TTC549 (cell line): ENCODE measurements around the gene ERP44.
"Not testable (repeated sequence)": the region's sequence is repeated elsewhere in the genome, so short reads cannot be mapped to it uniquely, and the experiment has no call there.

Experiments used
- FAIRE-seq: peaks from 2 replicates; lab custom pipeline; 2012; peaks lifted over from hg19 to GRCh38; lab: Jason Lieb, UNC

Gene ERP44

DNA sequence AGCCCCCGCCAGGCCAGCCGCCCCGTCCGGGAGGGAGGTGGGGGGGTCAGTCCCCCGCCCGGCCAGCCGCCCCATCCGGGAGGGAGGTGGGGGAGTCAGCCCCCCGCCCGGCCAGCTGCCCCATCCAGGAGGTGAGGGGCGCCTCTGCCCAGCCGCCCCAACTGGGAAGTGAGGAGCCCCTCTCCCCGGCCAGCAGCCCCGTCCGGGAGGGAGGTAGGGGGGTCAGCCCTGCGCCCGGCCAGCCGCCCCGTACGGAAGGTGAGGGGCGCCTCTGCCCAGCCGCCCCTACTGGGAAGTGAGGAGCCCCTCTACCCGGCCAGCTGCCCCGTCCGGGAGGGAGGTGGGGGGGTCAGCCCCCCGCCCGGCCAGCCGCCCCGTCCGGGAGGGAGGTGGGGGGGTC is 30.8 kb downstream of the ERP44 start:
- not testable (repeated sequence) for FAIRE-seq

DNA sequence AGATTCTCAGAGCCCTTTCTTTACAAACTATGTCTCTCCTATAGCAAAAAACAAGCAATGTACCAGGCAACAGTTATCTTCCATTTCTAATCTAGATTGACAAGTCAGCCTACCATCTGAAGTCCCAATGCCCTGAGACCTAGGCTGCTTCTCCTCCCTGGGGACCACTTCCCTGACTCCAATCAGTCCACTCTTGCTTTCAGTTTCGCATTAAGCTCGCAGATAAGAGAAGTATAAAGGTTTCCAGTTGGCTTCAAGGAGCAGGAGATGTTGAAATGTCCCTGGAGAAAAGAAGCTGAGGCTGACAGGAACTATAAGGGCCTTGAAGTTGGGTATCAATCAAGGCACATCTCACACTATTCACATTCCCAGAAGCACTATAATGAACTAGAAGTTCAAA is 32.3 kb downstream of the ERP44 start:
- FAIRE-seq: no peak

DNA sequence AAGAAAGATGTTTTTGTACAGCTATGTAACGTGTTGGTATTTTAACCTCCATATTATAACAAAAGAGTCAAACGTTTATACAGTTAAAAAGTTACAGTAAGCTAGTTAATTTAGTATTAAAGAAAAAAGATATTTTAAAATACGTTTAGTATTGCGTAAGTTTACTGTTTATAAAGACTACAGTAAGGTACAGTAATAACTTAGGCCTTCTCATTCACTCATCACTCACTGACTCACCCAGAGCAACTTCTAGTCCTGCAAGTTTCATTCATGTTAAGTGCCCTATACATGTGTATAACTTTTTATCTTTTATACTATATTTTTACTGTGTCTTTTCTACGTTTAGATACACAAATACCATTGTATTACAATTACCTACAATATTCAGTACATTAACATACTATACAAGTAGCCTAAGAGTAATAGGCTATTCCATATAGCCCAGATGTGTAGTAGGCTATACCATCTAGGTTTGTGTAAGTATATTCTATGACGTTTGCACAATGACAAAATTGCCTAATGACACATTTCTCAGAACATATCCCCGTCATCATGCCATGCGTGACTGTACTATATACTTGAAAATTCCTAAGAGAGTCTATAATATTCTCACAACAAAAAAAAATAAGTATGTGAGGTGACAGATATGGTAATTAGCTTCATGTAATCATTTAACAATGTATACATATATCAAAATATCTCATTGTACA is 33.8 kb downstream of the ERP44 start:
- no peak for FAIRE-seq

DNA sequence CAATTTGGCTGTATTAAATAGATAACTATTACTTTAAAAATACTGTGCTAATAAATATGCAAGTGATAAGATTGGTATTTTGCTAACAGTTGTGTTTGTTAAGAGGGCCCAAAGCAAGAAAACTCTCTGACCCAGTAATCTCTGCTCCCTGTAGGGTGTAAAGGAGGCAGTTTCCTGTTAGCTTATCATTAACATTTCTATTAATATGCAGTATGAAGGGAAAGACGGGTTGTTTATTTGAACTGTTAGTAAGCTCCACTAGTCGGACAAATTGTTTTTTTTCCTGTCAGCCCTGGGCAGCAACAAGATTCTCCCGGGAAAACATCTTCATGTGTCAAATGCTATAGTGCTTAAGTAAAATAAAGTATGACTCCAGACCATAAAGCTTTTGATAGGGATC is 35.6 kb downstream of the ERP44 start:
- no peak for FAIRE-seq

DNA sequence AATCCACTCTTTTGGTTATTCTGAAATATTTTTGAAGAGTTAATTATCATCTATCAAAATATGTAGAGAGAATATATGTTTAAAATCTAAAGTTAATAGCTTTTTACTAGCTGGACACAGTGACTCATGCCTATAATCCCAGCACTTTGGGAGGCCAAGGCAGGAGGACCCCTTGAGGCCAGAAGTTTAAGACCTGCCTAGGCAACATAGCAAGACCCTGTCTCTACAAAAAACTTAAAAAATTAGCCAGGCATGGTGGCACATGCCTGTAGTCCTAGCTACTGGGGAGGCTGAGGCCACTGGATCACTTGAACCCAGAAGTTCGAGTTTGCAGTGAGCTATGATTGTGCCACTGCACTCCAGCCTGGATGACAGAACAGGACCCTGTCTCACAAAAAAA is 36.1 kb downstream of the ERP44 start:
- not testable (repeated sequence) for FAIRE-seq

DNA sequence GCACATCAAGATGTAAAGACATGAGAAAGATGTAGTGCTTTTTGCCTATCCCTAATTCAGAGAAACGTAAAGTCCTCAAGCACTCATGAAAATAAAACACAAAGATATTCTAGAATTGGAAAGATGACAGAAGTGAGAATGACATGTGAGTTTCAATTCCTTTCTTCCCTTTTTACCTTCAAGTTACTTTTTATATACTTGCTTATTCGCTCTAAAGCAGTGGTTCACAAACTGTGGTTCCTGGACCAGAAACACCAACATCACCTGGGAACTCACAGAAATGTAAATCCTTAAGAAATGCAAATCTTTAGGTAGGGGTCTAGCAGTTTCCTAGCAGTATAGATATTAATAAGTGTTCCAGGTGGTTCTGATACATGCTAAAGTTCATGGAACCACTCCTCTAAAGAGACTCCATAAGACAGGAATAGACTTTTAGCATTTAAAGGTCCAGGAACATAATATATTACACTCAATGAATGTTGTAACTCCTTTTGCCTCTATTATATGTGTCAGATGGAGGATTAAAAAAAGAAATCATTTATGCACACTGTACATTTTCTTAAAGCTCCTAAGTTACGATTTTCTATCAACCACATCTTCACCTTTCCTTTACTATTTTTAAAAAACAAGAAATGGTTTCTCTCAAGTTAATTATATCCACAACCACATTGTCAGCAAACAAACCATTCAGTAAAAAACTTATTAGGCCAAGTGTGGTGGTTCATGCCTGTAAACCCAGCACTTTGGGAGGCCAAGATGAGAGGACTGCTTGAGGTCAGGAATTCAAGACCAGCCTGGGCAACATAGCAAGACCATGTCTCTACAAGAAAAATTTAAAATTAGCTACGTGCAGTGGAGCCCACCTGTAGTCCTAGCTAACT is 39.9 kb downstream of the ERP44 start:
- no peak for FAIRE-seq

DNA sequence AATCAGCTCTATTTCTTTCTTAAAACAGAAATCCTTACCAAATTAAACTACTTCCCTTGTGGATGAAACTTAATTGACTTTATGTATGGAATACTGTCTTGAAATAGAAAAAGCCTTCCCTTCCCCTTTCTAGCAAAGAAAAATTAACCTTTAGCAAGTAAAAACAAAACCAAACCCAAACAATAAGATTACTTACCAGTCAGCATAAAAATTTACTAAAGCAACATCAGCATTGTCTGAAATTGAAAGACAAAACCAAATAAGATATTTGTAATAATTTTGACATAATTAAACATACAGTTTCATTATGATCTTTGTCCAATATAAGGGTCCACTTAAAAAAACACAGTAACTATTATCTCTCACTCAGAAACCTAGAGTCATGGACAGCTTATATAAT is 41.2 kb downstream of the ERP44 start:
- FAIRE-seq: no peak

DNA sequence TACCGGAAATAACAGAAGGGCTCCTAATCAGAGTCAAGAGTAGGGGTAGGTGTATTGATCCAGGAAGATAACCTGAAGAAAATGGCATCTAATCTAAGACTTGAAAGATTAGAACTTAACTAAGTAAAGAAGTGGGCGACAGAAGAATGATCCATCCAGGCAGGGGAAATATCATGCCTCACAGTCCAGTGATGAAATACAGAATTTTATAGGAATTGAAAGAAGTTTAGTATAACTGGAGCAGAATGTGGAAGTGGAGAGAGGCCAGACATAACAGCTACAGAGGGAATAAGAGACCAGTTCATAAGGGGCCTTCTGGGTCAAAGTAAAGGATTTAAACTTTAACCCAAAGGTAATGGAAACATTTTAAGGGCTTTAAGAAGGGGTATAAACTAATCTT is 42.2 kb downstream of the ERP44 start:
- FAIRE-seq: no peak

DNA sequence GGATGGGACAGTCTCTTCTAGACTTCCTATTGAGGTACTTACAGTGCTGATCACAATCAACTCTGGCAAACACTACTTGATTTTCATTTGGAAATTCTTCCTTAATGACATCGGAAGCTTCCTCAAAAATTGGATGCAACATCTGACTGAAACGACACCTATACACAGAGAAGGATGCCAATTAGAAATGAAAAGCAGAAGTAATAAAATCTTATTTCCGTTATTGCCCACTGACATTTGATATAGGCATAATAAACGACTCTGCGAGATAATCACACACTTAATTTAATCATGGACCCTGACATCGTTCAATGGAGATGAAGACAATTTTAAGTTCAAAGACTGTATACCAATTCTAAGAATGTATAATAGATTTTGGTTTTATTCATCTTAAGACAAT is 46.4 kb downstream of the ERP44 start:
- FAIRE-seq: no peak

DNA sequence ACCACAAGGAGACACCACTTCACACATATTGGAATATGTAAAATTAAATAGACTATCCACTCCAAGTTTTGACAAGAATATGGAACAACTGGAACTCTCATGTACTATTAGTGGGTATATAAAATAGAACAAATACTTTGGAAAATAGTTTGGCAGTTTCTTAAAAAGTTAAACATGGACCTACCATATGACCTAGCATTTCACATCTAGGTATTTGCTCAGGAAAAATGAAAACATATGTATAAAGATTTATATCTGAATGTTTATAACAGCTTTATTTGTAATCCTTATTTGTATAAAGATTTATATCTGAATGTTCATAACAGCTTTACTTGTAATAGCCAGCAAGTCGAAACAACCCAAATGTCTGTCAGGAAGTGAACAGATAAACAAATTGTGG is 49.2 kb downstream of the ERP44 start:
- FAIRE-seq: no peak

DNA sequence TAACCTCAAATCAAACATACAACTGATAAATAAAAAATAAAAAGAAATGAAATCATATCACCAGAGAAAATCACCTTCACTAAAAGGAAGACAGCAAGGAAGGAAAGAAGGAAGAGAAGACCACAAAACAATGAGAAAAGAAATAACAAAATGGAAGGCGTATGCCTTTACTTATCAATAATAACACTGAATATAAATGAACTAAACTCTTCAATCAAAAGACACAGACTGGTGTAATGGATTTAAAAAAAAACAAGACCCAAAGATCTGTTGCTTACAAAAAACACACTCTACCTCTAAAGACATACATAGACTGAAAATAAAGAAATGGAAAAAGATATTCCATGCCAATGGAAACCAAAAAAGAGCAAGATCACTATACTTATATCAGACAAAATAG is 60.3 kb downstream of the ERP44 start:
- no peak for FAIRE-seq

DNA sequence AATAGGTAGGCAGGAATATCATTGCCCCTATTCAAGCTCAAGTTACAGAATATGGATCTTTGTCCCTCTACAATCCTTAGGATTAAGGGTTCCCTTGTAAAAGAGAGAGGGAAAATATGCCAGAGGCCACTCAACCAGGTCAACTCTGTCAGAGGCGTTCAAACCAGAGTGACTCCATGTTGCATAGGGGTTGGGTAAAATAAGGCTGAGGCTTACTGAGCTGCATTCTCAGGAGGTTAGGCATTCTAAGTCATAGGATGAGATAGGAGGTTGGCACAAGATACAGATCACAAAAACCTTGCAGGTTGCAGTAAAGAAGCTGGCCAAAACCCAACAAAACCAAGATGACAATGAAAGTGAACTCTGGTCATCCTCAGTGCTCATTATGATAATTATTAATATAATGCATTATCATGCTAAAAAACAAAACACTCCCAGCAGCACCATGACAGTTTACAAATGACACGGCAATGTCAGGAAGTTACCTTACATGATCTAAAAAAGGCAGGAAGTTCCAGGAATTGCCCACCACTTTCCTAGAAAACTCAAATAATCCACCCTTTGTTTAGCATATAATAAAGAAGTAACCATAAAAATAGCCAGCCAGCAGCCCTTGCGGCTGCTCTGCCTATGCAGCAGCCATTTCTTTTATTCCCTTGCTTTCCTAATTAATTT is 64.8 kb downstream of the ERP44 start:
- FAIRE-seq: no peak

DNA sequence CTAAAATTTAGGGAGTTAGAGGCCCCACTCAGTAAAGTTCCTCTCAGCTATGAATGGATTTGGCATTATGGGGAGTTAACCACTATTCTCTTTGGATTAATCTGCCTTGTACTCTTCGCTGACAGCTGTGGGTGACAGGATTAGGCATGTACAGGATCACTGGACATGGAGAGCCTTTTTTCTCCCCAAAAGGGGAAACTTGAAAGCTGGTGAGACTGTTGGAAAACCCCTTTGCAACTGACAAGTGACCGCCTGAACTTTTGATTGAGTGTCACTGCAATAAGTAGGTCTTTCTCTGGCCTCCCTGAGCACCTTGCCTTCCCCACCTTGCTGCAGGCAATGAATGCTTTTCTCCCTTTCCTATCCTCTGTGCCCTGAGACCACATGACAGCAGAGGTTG is 68.3 kb downstream of the ERP44 start:
- no peak for FAIRE-seq

DNA sequence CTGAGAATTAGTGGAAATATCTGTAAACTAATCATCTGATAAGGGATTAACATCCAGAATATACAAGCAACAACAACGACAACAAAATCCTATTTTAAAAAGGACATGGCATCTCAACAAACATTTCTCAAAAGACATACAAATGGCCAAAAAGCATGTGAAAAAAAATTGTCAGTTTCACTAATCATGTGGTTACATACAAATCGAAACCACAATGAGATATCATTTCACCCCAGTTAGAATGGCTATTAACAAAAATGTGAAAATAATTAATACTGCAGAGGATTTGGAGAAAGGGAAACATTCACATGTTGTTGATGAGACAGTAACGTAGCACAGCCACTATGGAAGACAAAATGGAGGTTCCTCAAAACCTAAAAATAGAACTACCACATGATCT is 69.5 kb downstream of the ERP44 start:
- FAIRE-seq: no peak

DNA sequence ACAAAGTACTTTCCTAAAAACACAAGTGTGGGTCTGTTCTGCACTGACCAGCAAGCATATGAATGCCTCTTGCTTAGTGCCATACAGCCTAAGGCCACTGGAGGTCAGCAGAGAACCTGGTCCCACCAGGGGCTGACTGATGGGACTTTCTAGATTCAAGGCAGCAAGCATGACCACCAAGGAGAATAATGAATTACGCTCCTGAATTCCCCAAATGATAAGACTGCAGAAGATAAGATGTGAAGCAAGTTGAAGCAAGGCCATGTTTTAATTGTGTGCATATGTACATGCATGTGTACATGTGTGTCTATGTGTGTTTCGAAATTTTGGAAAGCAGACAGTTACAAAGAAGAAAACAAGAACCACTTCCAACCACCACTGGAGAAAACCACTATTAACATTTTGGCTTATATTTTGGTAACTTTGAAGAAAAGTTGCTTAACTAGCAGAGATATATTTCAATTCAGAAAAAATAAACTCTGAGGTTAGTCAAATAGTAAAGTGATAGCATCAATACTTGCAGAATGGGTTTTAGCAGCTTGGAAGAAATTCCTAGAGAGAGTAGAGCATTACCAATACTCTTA is 70.5 kb downstream of the ERP44 start:
- no peak for FAIRE-seq

DNA sequence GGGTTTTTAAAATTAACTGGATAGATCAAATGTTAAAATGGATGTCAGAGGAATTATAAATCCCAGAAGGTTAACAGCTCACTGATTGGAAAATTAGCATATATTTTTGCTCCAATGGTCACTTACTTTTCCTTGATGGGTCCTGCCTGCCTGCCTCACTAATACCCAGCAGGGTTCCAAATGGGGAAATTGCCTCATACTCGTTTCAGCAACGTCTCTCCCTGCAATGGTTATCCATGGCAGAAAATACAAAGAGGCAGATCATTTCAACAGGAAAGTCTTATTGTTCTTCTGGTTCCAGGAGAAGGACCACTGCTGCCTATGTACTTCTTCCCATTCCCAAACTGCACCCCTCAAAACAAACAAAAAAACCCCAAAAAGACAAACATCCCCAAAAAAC is 71.3 kb downstream of the ERP44 start:
- no peak for FAIRE-seq

DNA sequence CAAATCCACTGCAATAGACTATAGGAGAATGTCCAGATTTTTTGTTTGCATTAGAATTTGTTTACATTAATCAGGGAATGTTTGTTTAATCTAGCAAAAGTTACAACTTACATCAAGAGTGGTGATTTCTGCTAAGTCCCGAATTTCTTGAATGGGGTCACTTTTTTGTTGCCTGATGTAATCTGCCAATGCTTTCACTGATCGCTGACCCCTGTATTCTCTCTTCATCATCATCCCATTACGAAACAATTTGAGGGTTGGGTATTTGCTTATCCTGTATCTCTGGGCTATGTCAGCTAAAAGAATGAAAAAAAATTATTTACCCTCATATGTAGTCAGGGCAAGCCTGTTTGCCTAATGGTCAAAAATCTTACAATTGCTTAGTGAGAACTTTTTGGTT is 76.9 kb downstream of the ERP44 start:
- FAIRE-seq: no peak

DNA sequence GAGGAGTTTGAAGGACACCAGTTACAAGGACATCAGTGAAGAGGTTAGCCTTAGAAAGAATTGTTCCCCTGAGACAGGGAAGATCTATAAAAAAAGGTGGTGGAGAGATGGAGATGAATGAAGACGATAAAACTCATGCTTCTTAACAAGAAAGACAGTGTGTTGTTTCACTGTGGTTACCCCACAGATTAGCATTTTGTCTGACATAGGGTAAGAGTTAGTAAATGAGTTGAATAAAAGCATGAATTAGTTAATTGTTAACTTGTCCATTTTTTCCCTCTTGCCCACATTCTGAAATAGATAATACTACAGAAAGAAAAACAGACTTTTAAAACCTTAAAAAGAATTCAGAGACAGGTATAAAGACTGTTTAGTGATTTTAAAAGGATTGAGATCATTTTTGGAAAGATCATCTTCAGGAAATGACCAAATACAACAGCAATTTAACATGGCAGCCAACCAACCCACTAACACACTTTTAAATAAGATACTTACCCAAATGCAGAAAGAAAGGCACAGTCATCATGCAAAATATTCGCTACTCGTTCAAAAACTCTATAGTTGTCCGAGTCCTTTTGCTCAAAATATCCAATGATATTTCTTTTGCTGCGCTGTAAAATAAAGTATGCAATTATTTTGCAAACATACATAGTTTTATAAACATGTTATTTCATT is 78.5 kb downstream of the ERP44 start:
- no peak for FAIRE-seq

DNA sequence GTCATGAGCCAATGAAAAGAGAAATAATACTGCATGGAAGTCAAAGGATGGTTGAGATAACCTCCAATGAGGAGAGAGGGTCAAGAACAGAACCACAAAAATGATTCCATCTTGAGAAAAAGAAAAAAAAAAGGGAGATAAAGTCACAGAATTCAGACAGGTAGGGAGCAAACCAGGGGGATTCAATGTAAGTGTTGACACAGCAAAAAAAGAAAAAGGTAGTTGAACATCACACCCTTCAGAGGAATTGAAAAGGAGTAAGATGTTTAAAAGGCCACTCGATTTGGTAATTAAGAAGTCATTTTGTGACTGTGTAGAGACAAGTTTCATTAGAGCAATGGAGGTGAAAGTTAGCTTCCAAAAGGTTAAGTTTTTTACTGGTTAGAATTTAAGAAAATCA is 79.3 kb downstream of the ERP44 start:
- no peak for FAIRE-seq

DNA sequence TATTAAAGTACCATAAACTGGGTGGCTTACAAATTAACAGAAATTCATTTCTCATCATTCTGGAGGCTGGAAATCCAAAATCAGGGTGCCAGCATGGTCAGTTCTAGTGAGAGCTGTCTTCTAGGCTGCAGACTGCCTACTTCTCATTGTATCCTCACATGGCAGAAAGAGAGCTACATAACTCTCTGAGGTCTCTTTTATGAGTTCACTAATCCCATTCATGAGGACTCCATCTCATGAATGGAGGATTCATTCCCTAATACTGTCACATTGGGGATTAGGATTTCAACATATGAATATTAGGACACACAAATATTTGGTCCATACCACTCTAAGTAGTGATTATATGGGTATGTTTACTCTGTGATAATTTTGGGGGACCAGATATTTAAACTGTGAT is 84.0 kb downstream of the ERP44 start:
- no peak for FAIRE-seq

DNA sequence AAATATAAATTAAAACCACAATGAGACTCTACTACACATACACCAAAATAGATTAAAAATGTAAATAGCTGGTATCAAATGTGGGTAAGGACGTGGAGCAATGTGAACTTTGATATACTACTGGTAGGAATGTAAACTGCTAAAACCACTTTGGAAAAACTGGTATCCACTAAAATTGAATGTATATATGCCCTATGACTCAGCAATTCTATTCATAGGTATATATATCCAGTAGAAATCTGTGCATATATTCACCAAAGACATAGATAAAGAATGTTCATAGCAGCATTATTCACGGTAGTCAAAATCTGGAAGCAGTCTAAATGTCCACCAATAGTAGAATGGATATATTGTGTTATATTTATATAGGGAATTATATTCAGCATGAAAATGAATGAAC is 85.2 kb downstream of the ERP44 start:
- FAIRE-seq: no peak

DNA sequence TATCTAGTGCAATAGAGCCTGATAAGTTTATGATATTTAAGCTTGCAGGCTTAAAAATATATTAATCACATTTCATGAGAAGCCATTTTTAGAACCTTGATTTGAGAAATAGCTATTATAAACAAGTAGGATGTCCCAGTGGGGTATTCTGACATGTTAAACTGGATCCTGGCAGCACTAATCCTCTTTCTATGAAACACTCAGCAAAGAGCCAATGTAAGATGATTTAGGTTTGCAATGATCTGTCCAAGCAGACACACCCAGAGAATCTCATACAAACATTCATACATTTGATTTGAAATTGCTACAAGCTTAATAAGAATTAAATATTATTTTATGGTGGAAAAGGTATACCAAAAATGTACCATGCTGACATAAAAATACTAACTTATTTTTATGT is 86.5 kb downstream of the ERP44 start:
- no peak for FAIRE-seq
